Gastroesophageal sphincter (tissue), 4 donors: Measurements from ENCODE around the gene COL1A2. TPM values are rescaled to one million over a fixed set of nuclear protein-coding genes. Genes with fewer than 3 reads are reported as not detected.

ENCODE experiments used
- ATAC-seq: fragments of 150-250 bp; one replicate; pipeline ENCODE4 v1.9.1; 2016; ENCODE audit warnings: mild to moderate bottlenecking, moderate library complexity
- H3K27ac ChIP-seq, 4 donors: fragments of 200-600 bp; sonication (generic) in 3 of 4; 1 replicate in 3 of 4; 2 replicates in 1 of 4; pipeline ENCODE4 v1.5.1; 2016 to 2019
- H3K27me3 ChIP-seq: fragments of 200-600 bp; sonication (generic); one replicate; pipeline ENCODE4 v1.5.1; 2019
- H3K36me3 ChIP-seq, 2 donors: fragments of 200-600 bp; sonication (generic); one replicate each; pipeline ENCODE4 v1.5.1; 2019; ENCODE audit warnings: control low read depth in 1 of 2
- H3K4me1 ChIP-seq, 3 donors: fragments of 200-600 bp; sonication (generic); 1 replicate in 2 of 3; 2 replicates in 1 of 3; pipeline ENCODE4 v1.5.1; 2016 to 2019; ENCODE audit warnings: control low read depth in 2 of 3
- H3K4me3 ChIP-seq, 2 donors: fragments of 200-600 bp; sonication (generic); one replicate each; pipeline ENCODE4 v1.5.1; 2019; ENCODE audit warnings: mild to moderate bottlenecking in 1 of 2, moderate library complexity in 1 of 2
- H3K9me3 ChIP-seq, 3 donors: fragments of 200-600 bp; sonication (generic); one replicate each; pipeline ENCODE4 v1.5.1; 2017 to 2019; ENCODE audit warnings: control low read depth in 2 of 3
- CTCF ChIP-seq, 4 experiments: fragments of 200-600 bp in 2 of 4; fragments of 450-650 bp in 2 of 4; sonication (generic) in 1 of 4; IDR thresholded peaks; one replicate each; pipeline ENCODE4 v1.5.1; 2017 to 2019; ENCODE audit warnings: antibody characterized with exemption in 4 of 4, mild to moderate bottlenecking in 2 of 4, moderate library complexity in 2 of 4
- EP300 ChIP-seq: sonication (generic); formaldehyde crosslinking; IDR thresholded peaks from one replicate; pipeline ENCODE4 v1.6.1; 2017; ENCODE audit warnings: antibody characterized with exemption, mild to moderate bottlenecking
- POLR2A ChIP-seq, 2 donors: fragments of 450-650 bp; IDR thresholded peaks; one replicate each; pipeline ENCODE4 v1.6.1; 2017; ENCODE audit warnings: antibody characterized with exemption in 2 of 2, mild to moderate bottlenecking in 2 of 2, moderate library complexity in 1 of 2
- POLR2AphosphoS5 ChIP-seq: sonication (generic); formaldehyde crosslinking; IDR thresholded peaks from one replicate; pipeline ENCODE4 v1.6.1; 2017; ENCODE audit warnings: antibody characterized with exemption
- WGBS, 2 donors: methylation state at CpG; one replicate each; pipeline ENCODE4 v1.1.5; 2018; ENCODE audit warnings: low coverage in 1 of 2; 5-methylcytosine and 5-hydroxymethylcytosine counted together
- total RNA-seq, 4 donors: library from RNA; depleted of rRNA; stranded (reverse); fragments of >200 nt; gene quantifications; one replicate each; pipeline ENCODE4 v1.1.0, GENCODE V29; 2016

Gene COL1A2
- total RNA-seq = 100 to 1,000 TPM; 203 to 686 (median 311) TPM

GRCh38 chr7:94394437-94395140, at the start of gene COL1A2:
Gene COL1A2 (plus strand): TSS chr7:94394895. CDS start chr7:94395032, 137 bp downstream.
- Histone ChIP-seq H3K27me3 (no peaks in the 10 kb centered on the region), H3K4me1 (peaks cover 13 to 60% (median 15%) of the 10 kb centered on the region in 3 donors), H3K27ac (peak within 1 kb of the TSS; percentile 86 to 94 (median 90)), H3K36me3 (peaks cover 7 to 12% of the 10 kb centered on the region in 2 donors), H3K9me3 (no peaks in the 10 kb centered on the region), H3K4me3 (peak within 1 kb of the TSS; percentile 54 to 64)
- 0% methylated on average over 3 to 7 of the region's 32 CpGs for WGBS, 2 donors
- peak in 1 of 4 experiments; percentile 23 for TF ChIP-seq CTCF (IDR thresholded peaks at IDR 0.05)
- TF ChIP-seq POLR2AphosphoS5 = peak; percentile 81
- TF ChIP-seq EP300 = no peak
- TF ChIP-seq POLR2A (IDR thresholded peaks at IDR 0.05) = peak; percentile 76 to 79
- ATAC-seq = peak; percentile 85

- no peaks in the 10 kb centered on the region for H3K9me3 ChIP-seq
- H3K4me1 ChIP-seq = peaks cover 14 to 34% (median 17%) of the 10 kb centered on the region in 3 donors
- ATAC-seq = no peak
- no peak overlapping the region for H3K27ac ChIP-seq
- no peak overlapping the region for H3K4me3 ChIP-seq
- TF ChIP-seq POLR2A (IDR thresholded peaks at IDR 0.05) (no peak), EP300 (no peak), CTCF (IDR thresholded peaks at IDR 0.05) (no peak), POLR2AphosphoS5 (no peak)
- H3K36me3 ChIP-seq = no peaks in the 10 kb centered on the region
- H3K27me3 ChIP-seq = no peaks in the 10 kb centered on the region
Observed at GRCh38 chr7:94345907-94346306, 48.8 kb upstream of the COL1A2 start.

- H3K4me3 ChIP-seq = peak overlapping the region in 1 of 2 donors; percentile 12
- no peaks in the 10 kb centered on the region for H3K9me3 ChIP-seq
- no peaks in the 10 kb centered on the region for H3K36me3 ChIP-seq
- ATAC-seq = peak; percentile 91
- peaks cover 14 to 34% (median 17%) of the 10 kb centered on the region in 3 donors for H3K4me1 ChIP-seq
- H3K27me3 ChIP-seq = no peaks in the 10 kb centered on the region
- peak overlapping the region; percentile 79 to 94 (median 82) for H3K27ac ChIP-seq
- 0 to 12% methylated on average over 3 of the region's 3 CpGs for WGBS, 2 donors
- TF ChIP-seq POLR2AphosphoS5 (peak; percentile 56), EP300 (no peak)
Observed at GRCh38 chr7:94348142-94348541, 46.6 kb upstream of the COL1A2 start.

- TF ChIP-seq EP300 (no peak), CTCF (IDR thresholded peaks at IDR 0.05) (no peak), POLR2A (IDR thresholded peaks at IDR 0.05) (no peak), POLR2AphosphoS5 (no peak)
- peak overlapping the region in 2 of 4 donors; percentile 13 to 24 for H3K27ac ChIP-seq
- peaks cover 18 to 45% (median 20%) of the 10 kb centered on the region in 3 donors for H3K4me1 ChIP-seq
- H3K4me3 ChIP-seq = no peak overlapping the region
- 35 to 43% methylated on average over 1 of the region's 1 CpG for WGBS, 2 donors
- H3K9me3 ChIP-seq = no peaks in the 10 kb centered on the region
- no peaks in the 10 kb centered on the region for H3K27me3 ChIP-seq
- no peak for ATAC-seq
- no peaks in the 10 kb centered on the region for H3K36me3 ChIP-seq
Observed at GRCh38 chr7:94350734-94351133, 44.0 kb upstream of the COL1A2 start.

- peaks cover 20 to 50% (median 21%) of the 10 kb centered on the region in 3 donors for H3K4me1 ChIP-seq
- 70 to 83% methylated on average over 4 of the region's 4 CpGs for WGBS, 2 donors
- H3K27ac ChIP-seq = peak overlapping the region in 1 of 4 donors; percentile 13
- no peaks in the 10 kb centered on the region for H3K9me3 ChIP-seq
- no peaks in the 10 kb centered on the region for H3K36me3 ChIP-seq
- TF ChIP-seq EP300 = no peak
- TF ChIP-seq CTCF (IDR thresholded peaks at IDR 0.05) = no peak
- no peak for TF ChIP-seq POLR2AphosphoS5
- no peak for TF ChIP-seq POLR2A (IDR thresholded peaks at IDR 0.05)
- no peak overlapping the region for H3K4me3 ChIP-seq
- no peak for ATAC-seq
- no peaks in the 10 kb centered on the region for H3K27me3 ChIP-seq
Observed at GRCh38 chr7:94351703-94352102, 43.0 kb upstream of the COL1A2 start.
